Measurements from ENCODE around the gene KRTAP5-9. TPM values are rescaled to one million over a fixed set of nuclear protein-coding genes. Genes with fewer than 3 reads are reported as not detected.
"Not testable (repeated sequence)": the region's sequence is repeated elsewhere in the genome, so short reads cannot be mapped to it uniquely, and the experiment has no call there.

Gene KRTAP5-9
- total RNA-seq, 1 donor from 2014 or later = 0.26 TPM

DNA sequence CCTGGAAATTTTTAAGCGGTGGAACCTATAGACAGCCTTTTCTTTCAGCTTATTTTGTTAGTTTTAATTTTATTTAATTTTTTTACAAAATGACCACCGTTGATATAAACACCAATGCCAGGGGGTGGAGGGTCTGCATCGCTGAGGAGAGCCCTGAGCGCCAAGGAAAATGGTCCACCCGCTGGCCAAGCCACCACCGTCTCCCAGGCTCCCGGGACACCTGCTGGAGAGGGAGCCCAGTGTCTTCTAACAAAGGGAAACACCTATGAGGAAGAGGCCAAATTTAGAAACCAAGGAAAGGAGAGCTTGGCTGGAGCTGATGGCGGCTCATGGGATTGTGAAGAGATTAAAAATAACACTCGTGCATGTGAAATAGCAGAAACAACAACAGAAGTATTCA is 10.7 kb upstream of the KRTAP5-9 start:
- peaks cover 6% of the 10 kb centered on the region for H3K9me3 Mint-ChIP-seq (ENCODE audit: low read depth)
- H3K4me3 Mint-ChIP-seq (ENCODE audit: low read depth) = no peak overlapping the region
- no peak overlapping the region for H3K27ac Mint-ChIP-seq
- DNase-seq (ENCODE audit: low spot score, unreplicated experiment) = no peak
- peaks cover 17% of the 10 kb centered on the region for H3K4me1 Mint-ChIP-seq (ENCODE audit: low read depth)
- no peaks in the 10 kb centered on the region for H3K36me3 Mint-ChIP-seq (ENCODE audit: insufficient read depth)
- H3K27me3 Mint-ChIP-seq = no peaks in the 10 kb centered on the region
- no peak for TF ChIP-seq CTCF (IDR thresholded peaks at IDR 0.05; ENCODE audit: unreplicated experiment)

DNA sequence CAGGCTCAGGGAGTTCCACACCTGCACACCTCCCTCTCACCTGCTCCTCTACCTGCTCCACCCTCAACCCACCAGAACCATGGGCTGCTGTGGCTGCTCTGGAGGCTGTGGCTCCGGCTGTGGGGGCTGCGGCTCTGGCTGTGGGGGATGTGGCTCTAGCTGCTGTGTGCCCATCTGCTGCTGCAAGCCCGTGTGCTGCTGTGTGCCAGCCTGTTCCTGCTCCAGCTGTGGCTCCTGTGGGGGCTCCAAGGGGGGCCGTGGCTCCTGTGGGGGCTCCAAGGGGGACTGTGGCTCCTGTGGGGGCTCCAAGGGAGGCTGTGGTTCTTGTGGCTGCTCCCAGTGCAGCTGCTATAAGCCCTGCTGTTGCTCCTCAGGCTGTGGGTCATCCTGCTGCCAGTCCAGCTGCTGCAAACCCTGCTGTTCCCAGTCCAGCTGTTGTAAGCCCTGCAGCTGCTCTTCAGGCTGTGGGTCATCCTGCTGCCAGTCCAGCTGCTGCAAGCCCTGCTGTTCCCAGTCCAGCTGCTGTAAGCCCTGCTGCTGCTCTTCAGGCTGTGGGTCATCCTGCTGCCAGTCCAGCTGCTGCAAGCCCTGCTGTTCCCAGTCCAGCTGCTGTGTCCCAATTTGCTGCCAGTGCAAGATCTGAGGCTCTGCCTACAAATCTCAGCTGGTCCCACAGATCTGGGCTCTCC is 10.1 kb upstream of the KRTAP5-9 start, which contains the start of gene KRTAP5-8:
Gene KRTAP5-8 (plus strand): TSS at position 49 of the 689 bp plus-strand sequence. CDS start 31 bp downstream, at position 80.
- peaks cover 17% of the 10 kb centered on the region for H3K4me1 Mint-ChIP-seq (ENCODE audit: low read depth)
- not testable (repeated sequence) for DNase-seq (ENCODE audit: low spot score, unreplicated experiment); H3K36me3 Mint-ChIP-seq (ENCODE audit: insufficient read depth); H3K27me3 Mint-ChIP-seq; H3K4me3 Mint-ChIP-seq (ENCODE audit: low read depth); H3K9me3 Mint-ChIP-seq (ENCODE audit: low read depth); H3K27ac Mint-ChIP-seq

DNA sequence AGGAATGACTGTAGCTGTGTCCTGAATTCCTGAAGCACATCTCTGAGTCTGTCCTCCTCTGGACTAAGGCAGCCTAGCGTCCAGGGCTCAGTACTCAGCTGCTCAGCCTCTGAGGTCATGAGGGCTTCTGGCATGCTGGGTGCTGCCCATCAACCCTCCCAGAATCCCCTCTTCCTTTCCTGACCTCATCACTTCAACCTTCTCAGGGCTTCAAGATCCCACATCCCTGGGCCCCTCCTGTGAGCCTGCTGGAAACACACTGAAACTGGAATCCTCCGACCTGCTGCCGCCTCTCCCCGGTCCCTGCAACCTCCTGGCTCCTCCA is 9.6 kb upstream of the KRTAP5-9 start:
- no peaks in the 10 kb centered on the region for H3K36me3 Mint-ChIP-seq (ENCODE audit: insufficient read depth)
- H3K27ac Mint-ChIP-seq = no peak overlapping the region
- H3K4me3 Mint-ChIP-seq (ENCODE audit: low read depth) = no peak overlapping the region

DNA sequence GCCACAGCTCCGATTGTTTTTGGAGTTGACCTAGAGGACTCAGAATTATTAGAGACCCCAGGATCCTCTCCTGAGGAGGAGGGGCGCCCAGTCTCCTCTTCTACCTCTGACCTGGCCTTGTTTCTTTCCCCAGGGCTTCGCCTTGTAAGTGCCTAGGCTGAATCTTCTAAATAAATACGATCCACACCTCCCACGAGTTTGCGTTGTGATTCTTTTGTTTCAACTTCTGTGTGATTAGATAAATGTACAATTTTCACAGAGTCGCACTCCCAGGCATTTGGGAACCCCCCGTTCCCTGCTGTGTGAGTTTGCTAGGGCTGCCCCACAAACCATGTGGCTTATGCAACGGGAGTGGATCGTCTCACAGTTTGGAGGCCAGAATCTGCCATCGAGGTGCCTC is 9.2 kb upstream of the KRTAP5-9 start:
- H3K27ac Mint-ChIP-seq = no peak overlapping the region
- H3K27me3 Mint-ChIP-seq = no peaks in the 10 kb centered on the region
- H3K4me1 Mint-ChIP-seq (ENCODE audit: low read depth) = peaks cover 24% of the 10 kb centered on the region
- H3K9me3 Mint-ChIP-seq (ENCODE audit: low read depth) = peaks cover 6% of the 10 kb centered on the region
- no peak overlapping the region for H3K4me3 Mint-ChIP-seq (ENCODE audit: low read depth)
- DNase-seq (ENCODE audit: low spot score, unreplicated experiment) = no peak
- no peaks in the 10 kb centered on the region for H3K36me3 Mint-ChIP-seq (ENCODE audit: insufficient read depth)
- TF ChIP-seq CTCF (IDR thresholded peaks at IDR 0.05; ENCODE audit: unreplicated experiment) = no peak

More for the DNA sequence above, 9.6 kb upstream of the KRTAP5-9 start:
- DNase-seq (ENCODE audit: low spot score, unreplicated experiment) = no peak
- no peaks in the 10 kb centered on the region for H3K27me3 Mint-ChIP-seq
- H3K4me1 Mint-ChIP-seq (ENCODE audit: low read depth) = peaks cover 21% of the 10 kb centered on the region
- H3K9me3 Mint-ChIP-seq (ENCODE audit: low read depth) = peaks cover 6% of the 10 kb centered on the region
- no peak for TF ChIP-seq CTCF (IDR thresholded peaks at IDR 0.05; ENCODE audit: unreplicated experiment)

DNA sequence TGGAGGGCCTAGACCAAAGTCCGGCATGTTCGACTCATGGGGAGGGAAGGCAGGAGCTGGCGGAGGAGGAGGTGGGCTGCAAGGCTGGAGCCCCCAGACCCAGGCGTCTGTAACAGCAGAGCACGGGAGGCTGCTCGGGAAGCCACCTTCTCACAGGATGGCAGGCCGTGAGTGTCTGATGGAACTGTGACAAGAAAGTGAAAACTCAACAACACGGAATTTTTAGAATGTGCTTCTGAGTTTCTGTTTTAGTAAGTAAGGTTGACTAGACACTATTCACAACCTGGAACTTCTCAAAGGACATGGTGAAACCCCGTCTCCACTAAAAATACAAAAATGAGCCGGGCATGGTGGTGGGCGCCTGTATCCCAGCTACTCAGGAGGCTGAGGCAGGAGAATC is 8.2 kb upstream of the KRTAP5-9 start:
- peaks cover 26% of the 10 kb centered on the region for H3K4me1 Mint-ChIP-seq (ENCODE audit: low read depth)
- H3K4me3 Mint-ChIP-seq (ENCODE audit: low read depth); H3K9me3 Mint-ChIP-seq (ENCODE audit: low read depth); H3K36me3 Mint-ChIP-seq (ENCODE audit: insufficient read depth); H3K27ac Mint-ChIP-seq; DNase-seq (ENCODE audit: low spot score, unreplicated experiment); H3K27me3 Mint-ChIP-seq: not testable (repeated sequence)

DNA sequence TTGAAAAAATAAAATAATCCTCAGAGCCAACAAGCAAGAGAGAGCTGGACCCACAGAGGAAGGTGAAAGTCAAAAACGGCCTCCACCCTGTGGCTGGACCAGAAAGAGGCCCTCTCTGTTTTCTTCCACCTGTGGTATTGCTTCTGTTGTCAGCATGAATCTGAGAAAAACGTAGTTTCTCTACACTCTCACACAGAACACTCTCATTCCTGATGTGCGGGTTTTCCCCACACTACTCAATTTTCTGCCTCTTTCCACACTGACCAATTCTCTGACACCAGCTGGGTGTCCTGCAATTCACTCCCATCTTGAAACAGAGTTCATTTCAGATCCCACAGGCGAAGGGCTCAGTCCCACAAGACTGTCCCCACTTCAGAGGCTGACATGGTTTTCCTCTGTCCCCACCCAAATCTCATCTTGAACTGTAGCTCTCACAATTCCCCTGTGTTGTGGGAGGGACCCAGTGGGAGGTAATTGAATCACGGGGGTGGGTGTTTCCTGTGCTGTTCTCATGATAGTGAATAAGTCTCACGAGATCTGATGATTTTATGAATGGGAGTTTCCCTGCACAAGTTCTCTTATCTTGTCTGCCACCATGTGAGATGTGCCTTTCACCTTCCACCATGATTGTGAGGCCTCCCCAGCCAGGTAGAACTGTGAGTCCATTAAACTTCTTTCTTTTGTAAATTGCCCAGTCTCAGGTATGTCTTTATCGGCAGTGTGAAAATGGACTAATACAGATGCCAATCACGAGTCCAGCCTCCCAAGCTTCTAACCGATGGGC is 7.5 kb upstream of the KRTAP5-9 start:
- H3K9me3 Mint-ChIP-seq (ENCODE audit: low read depth); H3K27ac Mint-ChIP-seq; DNase-seq (ENCODE audit: low spot score, unreplicated experiment); H3K4me3 Mint-ChIP-seq (ENCODE audit: low read depth); H3K27me3 Mint-ChIP-seq; H3K36me3 Mint-ChIP-seq (ENCODE audit: insufficient read depth): not testable (repeated sequence)
- H3K4me1 Mint-ChIP-seq (ENCODE audit: low read depth) = peaks cover 22% of the 10 kb centered on the region
